Glomerular endothelial cell (primary cell): ENCODE results near the gene ADARB1. TPM values are rescaled to one million over a fixed set of nuclear protein-coding genes. Genes with fewer than 3 reads are reported as not detected.

Experiments used
- DNase-seq: peaks from one replicate; pipeline ENCODE4 v3.0.0-alpha.2; 2011; ENCODE audit warnings: low read depth, low spot score; ENCODE audit errors: extremely low read depth
- total RNA-seq: library from RNA; depleted of rRNA; stranded (reverse); fragments of >200 nt; gene quantifications from 2 replicates; pipeline ENCODE4 v1.2.3, GENCODE V29; 2015

ADARB1 gene
- total RNA-seq, 1 donor from 2014 or later = 29.8 TPM

GRCh38 chr21:45073301-45074047, 906 bp upstream of the ADARB1 start:
- no peak for DNase-seq

- no peak for DNase-seq
Observed at GRCh38 chr21:45074818-45075595, 627 bp downstream of the ADARB1 start.

- DNase-seq = no peak
Observed at GRCh38 chr21:45075596-45076244, 1.3 kb downstream of the ADARB1 start.

- DNase-seq = no peak
Observed at GRCh38 chr21:45076245-45076711, 1.9 kb downstream of the ADARB1 start.

GRCh38 chr21:45078371-45078770, 4.0 kb downstream of the ADARB1 start:
- DNase-seq = no peak

GRCh38 chr21:45078877-45079281, 4.5 kb downstream of the ADARB1 start:
- DNase-seq = no peak

- no peak for DNase-seq
Observed at GRCh38 chr21:45079351-45079750, 5.0 kb downstream of the ADARB1 start.

- DNase-seq = no peak
Observed at GRCh38 chr21:45080232-45080631, 5.9 kb downstream of the ADARB1 start.

- DNase-seq = no peak
Observed at GRCh38 chr21:45080639-45081414, 6.4 kb downstream of the ADARB1 start.

GRCh38 chr21:45081636-45082035, 7.3 kb downstream of the ADARB1 start:
- DNase-seq = no peak

- no peak for DNase-seq
Observed at GRCh38 chr21:45082736-45083135, 8.4 kb downstream of the ADARB1 start.

GRCh38 chr21:45084121-45084520, 9.7 kb downstream of the ADARB1 start:
- no peak for DNase-seq

GRCh38 chr21:45084881-45085536, 10.6 kb downstream of the ADARB1 start:
- DNase-seq = no peak

GRCh38 chr21:45085700-45086099, 11.3 kb downstream of the ADARB1 start:
- no peak for DNase-seq

GRCh38 chr21:45086337-45086958, 12.1 kb downstream of the ADARB1 start:
- no peak for DNase-seq

GRCh38 chr21:45087022-45087823, 12.8 kb downstream of the ADARB1 start:
- DNase-seq = no peak

GRCh38 chr21:45088116-45088515, 13.7 kb downstream of the ADARB1 start:
- DNase-seq = no peak

- no peak for DNase-seq
Observed at GRCh38 chr21:45088729-45089128, 14.3 kb downstream of the ADARB1 start.

GRCh38 chr21:45089964-45090363, 15.6 kb downstream of the ADARB1 start:
- DNase-seq = no peak
